ENCODE data around the gene APOBR.

- no peak for TF ChIP-seq POLR2AphosphoS5 (IDR thresholded peaks at IDR 0.05; ENCODE audit: low read depth, low read length)
- TF ChIP-seq POLR2A (IDR thresholded peaks at IDR 0.05; ENCODE audit: low read depth, low read length): no peak
- TF ChIP-seq SPI1 (IDR thresholded peaks at IDR 0.05; ENCODE audit: low read depth, low read length): no peak
- TF ChIP-seq TAF1 (IDR thresholded peaks at IDR 0.05; ENCODE audit: low read depth, low read length): no peak
Measured at GRCh38 chr16:28532940-28533647, 38.7 kb downstream of the APOBR start.
